ENCODE data around the gene OMA1.

OMA1 gene

DNA sequence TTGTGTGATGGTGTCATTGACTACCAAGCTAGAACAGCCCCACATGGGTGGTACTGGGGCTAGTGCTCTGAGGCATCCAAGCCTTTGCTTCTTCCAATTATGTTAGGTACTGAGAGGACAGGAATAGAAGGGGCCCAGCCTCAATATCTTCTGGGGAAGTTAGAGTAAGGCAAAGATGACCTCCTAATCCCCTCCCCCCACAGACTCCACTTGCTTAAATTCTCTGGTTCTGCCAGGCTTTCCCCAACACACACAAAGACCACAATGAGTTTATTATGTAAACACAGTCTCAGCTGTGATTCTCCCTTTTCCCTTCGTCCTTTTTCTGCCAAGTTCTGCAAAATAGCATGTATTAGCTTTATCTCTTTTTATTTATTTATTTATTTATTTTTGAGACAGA, 33.7 kb upstream of the OMA1 start:
- no peak for DNase-seq (ENCODE audit: low read depth)
- no peak overlapping the region for H3K4me3 ChIP-seq (ENCODE audit: low read length)
- TF ChIP-seq, protein P1, sequence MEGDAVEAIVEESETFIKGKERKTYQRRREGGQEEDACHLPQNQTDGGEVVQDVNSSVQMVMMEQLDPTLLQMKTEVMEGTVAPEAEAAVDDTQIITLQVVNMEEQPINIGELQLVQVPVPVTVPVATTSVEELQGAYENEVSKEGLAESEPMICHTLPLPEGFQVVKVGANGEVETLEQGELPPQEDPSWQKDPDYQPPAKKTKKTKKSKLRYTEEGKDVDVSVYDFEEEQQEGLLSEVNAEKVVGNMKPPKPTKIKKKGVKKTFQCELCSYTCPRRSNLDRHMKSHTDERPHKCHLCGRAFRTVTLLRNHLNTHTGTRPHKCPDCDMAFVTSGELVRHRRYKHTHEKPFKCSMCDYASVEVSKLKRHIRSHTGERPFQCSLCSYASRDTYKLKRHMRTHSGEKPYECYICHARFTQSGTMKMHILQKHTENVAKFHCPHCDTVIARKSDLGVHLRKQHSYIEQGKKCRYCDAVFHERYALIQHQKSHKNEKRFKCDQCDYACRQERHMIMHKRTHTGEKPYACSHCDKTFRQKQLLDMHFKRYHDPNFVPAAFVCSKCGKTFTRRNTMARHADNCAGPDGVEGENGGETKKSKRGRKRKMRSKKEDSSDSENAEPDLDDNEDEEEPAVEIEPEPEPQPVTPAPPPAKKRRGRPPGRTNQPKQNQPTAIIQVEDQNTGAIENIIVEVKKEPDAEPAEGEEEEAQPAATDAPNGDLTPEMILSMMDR (conservative IDR thresholded peaks at IDR 0.05; ENCODE audit: low read length) = no peak

DNA sequence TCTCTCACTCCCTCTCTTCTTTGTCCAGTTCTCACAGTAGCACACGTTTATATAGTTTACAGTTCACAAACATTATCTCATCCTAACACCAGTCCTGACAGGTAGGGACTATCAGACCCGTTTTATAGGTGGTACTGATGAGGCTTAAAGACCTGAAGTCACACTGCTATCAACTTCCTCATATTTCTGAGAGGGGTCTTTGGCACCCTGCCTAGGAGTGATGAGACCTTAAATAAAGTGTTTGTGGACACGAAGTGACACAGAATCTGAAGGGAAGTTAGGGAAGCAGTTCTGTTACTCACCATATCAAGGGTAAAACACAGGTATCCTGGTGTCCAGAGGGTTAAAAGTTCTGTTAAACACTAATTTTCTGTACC, 31.1 kb upstream of the OMA1 start:
- H3K4me3 ChIP-seq (ENCODE audit: low read length) = peak overlapping the region; percentile 31; the same call in 1 of the 2 replicates
- no peak for DNase-seq (ENCODE audit: low read depth)
- TF ChIP-seq, protein P1 (conservative IDR thresholded peaks at IDR 0.05; ENCODE audit: low read length) = no peak

DNA sequence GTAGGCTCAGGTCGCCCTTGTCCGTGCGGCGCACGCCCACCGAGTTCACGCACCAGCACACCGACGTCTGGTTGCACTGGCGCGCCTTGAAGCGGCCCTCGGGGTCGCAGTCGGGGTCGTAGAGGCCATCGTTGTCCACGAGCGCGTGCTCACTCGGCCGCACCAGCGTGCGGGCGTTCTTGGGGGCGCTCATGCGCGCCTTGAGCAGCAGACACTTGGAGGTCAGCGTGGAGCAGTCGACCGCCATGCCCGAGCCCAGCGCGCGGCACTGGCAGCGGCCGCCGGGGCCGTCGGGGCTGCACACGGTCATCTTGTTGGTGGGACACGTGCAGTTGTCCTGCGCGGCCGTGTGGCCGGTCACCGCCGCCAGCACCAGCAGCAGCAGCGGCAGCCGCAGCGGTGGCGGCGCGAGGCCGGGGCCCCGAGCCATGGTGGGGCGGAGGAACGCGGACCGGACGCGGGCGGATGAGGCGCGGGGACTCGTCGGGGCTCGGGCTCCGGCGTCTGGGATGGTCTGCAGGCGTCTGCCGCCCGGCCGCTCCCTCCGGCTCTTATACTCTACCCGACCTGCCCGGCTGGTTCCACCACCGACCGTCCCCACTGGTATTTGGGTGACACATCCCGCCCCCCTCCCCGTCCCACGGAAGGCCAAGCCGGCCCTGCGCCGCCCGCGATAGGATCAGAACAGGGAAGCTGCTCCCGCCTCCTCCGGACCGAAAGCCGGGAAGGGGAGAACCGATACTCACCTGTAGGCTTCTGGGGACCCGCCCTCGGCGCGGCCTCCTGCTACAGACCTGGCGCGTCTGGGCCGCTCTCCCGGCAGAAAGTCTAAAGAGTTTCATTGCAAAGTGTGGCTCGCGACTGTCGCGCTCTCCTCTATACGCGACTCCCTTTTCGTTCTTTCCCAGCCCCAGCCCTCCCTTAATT, 30.5 kb upstream of the OMA1 start, which contains the start of gene TACSTD2:
TACSTD2 (minus strand) TSS at position 526 of the 927 bp plus-strand sequence; CDS start at position 430, 96 bp downstream.
- peak within 1 kb of the TSS; percentile 41 for H3K4me3 ChIP-seq (ENCODE audit: low read length)
- TF ChIP-seq, protein P1 (conservative IDR thresholded peaks at IDR 0.05; ENCODE audit: low read length) = no peak
- DNase-seq (ENCODE audit: low read depth) = no peak

DNA sequence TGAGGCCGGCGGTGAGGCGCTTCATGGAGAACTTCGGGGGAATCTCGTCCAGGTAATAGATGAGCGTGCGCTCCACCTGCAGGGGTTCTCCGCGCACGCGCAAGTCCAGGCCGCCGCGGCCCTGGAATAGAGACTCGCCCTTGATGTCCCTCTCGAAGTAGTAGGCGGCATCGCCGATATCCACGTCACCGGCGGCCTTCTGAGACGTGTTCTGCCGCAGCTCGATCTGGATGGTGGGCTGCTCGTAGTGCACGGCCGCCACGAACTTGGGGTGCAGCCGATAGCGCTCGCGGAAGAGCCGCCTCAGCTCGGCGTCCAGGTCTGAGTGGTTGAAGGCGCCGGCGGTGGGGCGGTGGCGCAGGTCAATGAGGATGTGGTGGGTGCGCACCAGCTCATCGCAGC, 29.8 kb upstream of the OMA1 start:
- H3K4me3 ChIP-seq (ENCODE audit: low read length) = peak overlapping the region; percentile 41
- DNase-seq (ENCODE audit: low read depth) = no peak
- TF ChIP-seq, protein P1 (conservative IDR thresholded peaks at IDR 0.05; ENCODE audit: low read length) = no peak

DNA sequence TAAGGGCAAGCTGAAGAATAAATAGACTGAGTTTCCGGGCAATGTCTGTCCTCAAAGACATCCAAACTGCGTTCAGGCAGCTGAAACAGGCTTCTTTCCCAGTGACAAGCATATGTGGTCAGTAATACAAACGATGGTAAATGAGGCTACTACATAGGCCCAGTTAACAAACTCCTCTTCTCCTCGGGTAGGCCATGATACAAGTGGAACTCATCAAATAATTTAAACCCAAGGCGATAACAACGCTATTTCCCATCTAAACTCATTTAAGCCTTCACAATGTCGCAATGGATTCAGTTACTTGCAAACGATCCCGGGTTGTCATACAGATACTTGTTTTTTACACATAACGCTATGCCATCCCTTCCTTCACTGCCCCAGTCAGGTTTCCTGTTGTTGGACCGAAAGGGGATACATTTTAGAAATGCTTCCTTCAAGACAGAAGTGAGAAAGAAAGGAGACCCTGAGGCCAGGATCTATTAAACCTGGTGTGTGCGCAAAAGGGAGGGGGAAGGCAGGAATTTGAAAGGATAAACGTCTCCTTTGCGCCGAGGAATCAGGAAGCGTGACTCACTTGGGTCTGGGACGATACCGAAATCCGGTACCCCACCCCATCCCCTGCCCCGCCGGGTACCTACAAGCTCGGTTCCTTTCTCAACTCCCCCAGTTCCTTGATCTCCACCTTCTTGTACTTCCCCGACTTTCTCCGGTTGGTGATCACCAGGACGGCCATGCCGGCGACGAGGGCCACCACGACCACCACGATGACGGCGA, 29.2 kb upstream of the OMA1 start:
- DNase-seq (ENCODE audit: low read depth) = no peak
- TF ChIP-seq, protein P1 (conservative IDR thresholded peaks at IDR 0.05; ENCODE audit: low read length) = no peak
- H3K4me3 ChIP-seq (ENCODE audit: low read length) = peak overlapping the region; percentile 41

DNA sequence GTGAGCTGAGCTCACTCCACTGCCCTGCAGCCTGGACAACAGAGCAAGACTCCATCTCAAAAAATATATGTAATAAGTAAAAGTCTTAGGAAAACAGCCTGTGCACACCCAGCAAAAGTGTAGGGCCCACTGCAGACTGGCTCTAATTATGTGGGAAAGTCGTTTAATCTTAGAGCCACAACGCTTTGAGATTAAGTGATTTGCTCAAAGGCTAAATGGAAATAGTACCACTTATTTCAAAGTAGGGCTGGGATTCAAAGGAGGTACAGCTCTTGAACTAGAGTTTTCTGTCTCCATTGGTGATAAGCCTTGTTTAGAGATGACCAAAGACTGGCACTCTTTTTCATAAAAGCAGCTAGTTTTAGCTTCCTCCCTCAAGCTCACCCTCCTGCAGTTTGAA, 28.3 kb upstream of the OMA1 start:
- no peak for DNase-seq (ENCODE audit: low read depth)
- TF ChIP-seq, protein P1 (conservative IDR thresholded peaks at IDR 0.05; ENCODE audit: low read length) = no peak
- no peak overlapping the region for H3K4me3 ChIP-seq (ENCODE audit: low read length)
